HG02885 (cell line): Measurements from ENCODE around the gene JADE2.
"Not testable (repeated sequence)": the region's sequence is repeated elsewhere in the genome, so short reads cannot be mapped to it uniquely, and the experiment has no call there.

Source experiments
- ATAC-seq: cut with Tn5 transposase; IDR thresholded peaks from one replicate; pipeline ENCODE4 v1.9.1; 2021; ENCODE audit warnings: mild to moderate bottlenecking; ENCODE audit not compliant: unreplicated experiment, poor library complexity

The JADE2 gene

GRCh38 chr5:134547579-134547978, 22.1 kb downstream of the JADE2 start:
- no peak for ATAC-seq

GRCh38 chr5:134547999-134548658, 22.7 kb downstream of the JADE2 start:
- ATAC-seq = no peak

- ATAC-seq = no peak
These were observed 24.2 kb downstream of the JADE2 start for GRCh38 chr5:134549714-134550113.

- no peak for ATAC-seq
These were observed 25.1 kb downstream of the JADE2 start for GRCh38 chr5:134550271-134551214.

- ATAC-seq = no peak
These were observed 26.4 kb downstream of the JADE2 start for GRCh38 chr5:134551901-134552300.

GRCh38 chr5:134552301-134552700, 26.8 kb downstream of the JADE2 start:
- ATAC-seq = no peak

GRCh38 chr5:134552716-134553115, 27.2 kb downstream of the JADE2 start:
- ATAC-seq = not testable (repeated sequence)

- ATAC-seq = no peak
These were observed 28.4 kb downstream of the JADE2 start for GRCh38 chr5:134553821-134554267.

GRCh38 chr5:134554319-134555222, 29.1 kb downstream of the JADE2 start:
- ATAC-seq = peak; percentile 47

- ATAC-seq = no peak
These were observed 29.9 kb downstream of the JADE2 start for GRCh38 chr5:134555223-134555889.

GRCh38 chr5:134555890-134556311, 30.4 kb downstream of the JADE2 start:
- no peak for ATAC-seq

GRCh38 chr5:134556588-134556987, 31.1 kb downstream of the JADE2 start:
- not testable (repeated sequence) for ATAC-seq

- no peak for ATAC-seq
These were observed 31.5 kb downstream of the JADE2 start for GRCh38 chr5:134556994-134557393.

GRCh38 chr5:134559672-134560071, 34.2 kb downstream of the JADE2 start:
- ATAC-seq = no peak

- ATAC-seq = no peak
These were observed 35.2 kb downstream of the JADE2 start for GRCh38 chr5:134560698-134561097.

- ATAC-seq = no peak
These were observed 36.4 kb downstream of the JADE2 start for GRCh38 chr5:134561871-134562296.

- ATAC-seq = no peak
These were observed 37.8 kb downstream of the JADE2 start for GRCh38 chr5:134563221-134563620.

GRCh38 chr5:134563962-134564361, 38.5 kb downstream of the JADE2 start:
- no peak for ATAC-seq

- no peak for ATAC-seq
These were observed 38.9 kb downstream of the JADE2 start for GRCh38 chr5:134564396-134564795.
